Activated naive CD8-positive, alpha-beta T cell treated with anti-CD3 and anti-CD28 coated beads, Interleukin-2, amount 10 ng/mL, durations not matched to agents 7 days and 5 days (primary cell): ENCODE results near the gene WIPF1. TPM values are rescaled to one million over a fixed set of nuclear protein-coding genes. Genes with fewer than 3 reads are reported as not detected.

ENCODE experiments used
- ATAC-seq: fragments of 150-1000 bp; cut with Tn5 transposase; one replicate; pipeline ENCODE4 v1.10.0; 2021; ENCODE audit warnings: low read depth, moderate library complexity
- POLR2A ChIA-PET: fragments of 350-600 bp; sonication (Branson Sonifier 250); formaldehyde crosslinking; loops from one replicate; lab custom pipeline; 2021; ENCODE audit warnings: antibody characterized with exemption; lab: Charles Lee
- DNase-seq: peaks from one replicate; pipeline ENCODE4 v3.0.0; 2021
- H3K27ac Mint-ChIP-seq: one replicate; pipeline ENCODE4 v1.8.0; 2022; ENCODE audit warnings: mild to moderate bottlenecking, mixed read lengths
- H3K27me3 Mint-ChIP-seq: one replicate; pipeline ENCODE4 v1.8.0; 2022; ENCODE audit warnings: mild to moderate bottlenecking, moderate library complexity, mixed read lengths
- H3K36me3 Mint-ChIP-seq: one replicate; pipeline ENCODE4 v1.8.0; 2021; ENCODE audit warnings: mild to moderate bottlenecking, mixed read lengths
- H3K4me1 Mint-ChIP-seq: one replicate; pipeline ENCODE4 v1.8.0; 2021; ENCODE audit warnings: mixed read lengths
- H3K4me3 Mint-ChIP-seq: one replicate; pipeline ENCODE4 v1.8.0; 2022; ENCODE audit warnings: mild to moderate bottlenecking, moderate library complexity, mixed read lengths
- H3K9me3 Mint-ChIP-seq: one replicate; pipeline ENCODE4 v1.8.0; 2021; ENCODE audit warnings: mixed read lengths
- total RNA-seq, 2 experiments: library from RNA; stranded (reverse); gene quantifications; one replicate each; pipeline ENCODE4 v1.2.3, GENCODE V29; 2021

Gene WIPF1
- total RNA-seq, 2 experiments from 2014 or later: 446 to 480 TPM

GRCh38 chr2:174605687-174606086, 8.1 kb upstream of the WIPF1 start:
- Mint-ChIP-seq H3K4me1 (peaks cover 83% of the 10 kb centered on the region), H3K27me3 (no peaks in the 10 kb centered on the region), H3K4me3 (peak overlapping the region; percentile 36), H3K36me3 (peaks cover 20% of the 10 kb centered on the region), H3K9me3 (no peaks in the 10 kb centered on the region), H3K27ac (peak overlapping the region; percentile 78)
- DNase-seq (no peak), ATAC-seq (peak; percentile 20)
- POLR2A ChIA-PET: interaction anchor here (1.1 to 6.0 kb wide), 2 partner anchors 9 to 78 kb away, joined by 4 to 55 read pairs; partner anchors contain the start of gene WIPF1

GRCh38 chr2:174603280-174603679, 5.7 kb upstream of the WIPF1 start:
- POLR2A ChIA-PET: interaction anchor here (0.6 to 1.8 kb wide), 6 partner anchors 9 to 65 kb away, joined by 3 to 12 read pairs (median 4); no protein-coding TSS in a partner anchor
- ATAC-seq: peak; percentile 70
- H3K4me1 Mint-ChIP-seq: peaks cover 79% of the 10 kb centered on the region

GRCh38 chr2:174602745-174603144, 5.1 kb upstream of the WIPF1 start:
- ATAC-seq: no peak
- Mint-ChIP-seq H3K4me3 (no peak overlapping the region), H3K27ac (peak overlapping the region; percentile 78), H3K36me3 (peaks cover 26% of the 10 kb centered on the region), H3K9me3 (no peaks in the 10 kb centered on the region), H3K4me1 (peaks cover 78% of the 10 kb centered on the region), H3K27me3 (no peaks in the 10 kb centered on the region)
- no peak for DNase-seq
- POLR2A ChIA-PET: interaction anchor here (1.4 to 1.8 kb wide), 4 partner anchors 9 to 30 kb away, joined by 4 to 12 read pairs (median 8); no protein-coding TSS in a partner anchor

More at GRCh38 chr2:174603280-174603679, 5.7 kb upstream of the WIPF1 start:
- no peak for DNase-seq
- Mint-ChIP-seq H3K4me3 (peak overlapping the region; percentile 12), H3K27me3 (no peaks in the 10 kb centered on the region), H3K36me3 (peaks cover 26% of the 10 kb centered on the region), H3K9me3 (no peaks in the 10 kb centered on the region), H3K27ac (peak overlapping the region; percentile 57)

- POLR2A ChIA-PET: interaction anchor here (0.7 to 10.5 kb wide), 3 partner anchors 8 to 33 kb away, joined by 6 to 214 read pairs (median 55); no protein-coding TSS in a partner anchor
- ATAC-seq: no peak
- peaks cover 37% of the 10 kb centered on the region for H3K36me3 Mint-ChIP-seq
Measured at GRCh38 chr2:174600349-174600748, 2.7 kb upstream of the WIPF1 start.

GRCh38 chr2:174599310-174599921, 1.8 kb upstream of the WIPF1 start:
- Mint-ChIP-seq H3K9me3 (no peaks in the 10 kb centered on the region), H3K27me3 (no peaks in the 10 kb centered on the region), H3K27ac (peak overlapping the region; percentile 99), H3K4me3 (peak overlapping the region; percentile 45), H3K4me1 (peaks cover 61% of the 10 kb centered on the region), H3K36me3 (peaks cover 41% of the 10 kb centered on the region)
- POLR2A ChIA-PET: interaction anchor here (0.6 to 10.5 kb wide), 4 partner anchors 9 to 83 kb away, joined by 3 to 214 read pairs (median 59); no protein-coding TSS in a partner anchor
- no peak for DNase-seq
- no peak for ATAC-seq

More at GRCh38 chr2:174600349-174600748, 2.7 kb upstream of the WIPF1 start:
- DNase-seq: no peak
- peaks cover 61% of the 10 kb centered on the region for H3K4me1 Mint-ChIP-seq
- H3K27me3 Mint-ChIP-seq: no peaks in the 10 kb centered on the region
- H3K27ac Mint-ChIP-seq: peak overlapping the region; percentile 99
- no peaks in the 10 kb centered on the region for H3K9me3 Mint-ChIP-seq
- H3K4me3 Mint-ChIP-seq: peak overlapping the region; percentile 39

GRCh38 chr2:174597009-174597344, 627 bp downstream of the WIPF1 start:
- no peaks in the 10 kb centered on the region for H3K27me3 Mint-ChIP-seq
- peak overlapping the region; percentile 99 for H3K27ac Mint-ChIP-seq
- no peaks in the 10 kb centered on the region for H3K9me3 Mint-ChIP-seq
- H3K4me3 Mint-ChIP-seq: peak overlapping the region; percentile 89
- peaks cover 44% of the 10 kb centered on the region for H3K36me3 Mint-ChIP-seq
- POLR2A ChIA-PET: interaction anchor here (0.8 to 10.5 kb wide), 8 partner anchors 12 to 110 kb away, joined by 3 to 214 read pairs (median 5); partner anchors contain the start of gene GPR155
- ATAC-seq (no peak), DNase-seq (no peak)
- H3K4me1 Mint-ChIP-seq: peaks cover 53% of the 10 kb centered on the region

GRCh38 chr2:174595891-174596397, 1.7 kb downstream of the WIPF1 start:
- H3K27ac Mint-ChIP-seq: peak overlapping the region; percentile 99
- H3K36me3 Mint-ChIP-seq: peaks cover 53% of the 10 kb centered on the region
- ATAC-seq (no peak), DNase-seq (no peak)
- peaks cover 53% of the 10 kb centered on the region for H3K4me1 Mint-ChIP-seq
- no peaks in the 10 kb centered on the region for H3K27me3 Mint-ChIP-seq
- POLR2A ChIA-PET: interaction anchor here (0.9 to 10.5 kb wide), 8 partner anchors 13 to 110 kb away, joined by 3 to 214 read pairs (median 11); partner anchors contain the start of gene GPR155
- H3K4me3 Mint-ChIP-seq: peak overlapping the region; percentile 89
- no peaks in the 10 kb centered on the region for H3K9me3 Mint-ChIP-seq

- no peak for DNase-seq
Measured at GRCh38 chr2:174595116-174595809, 2.3 kb downstream of the WIPF1 start.

GRCh38 chr2:174594456-174594855, 3.1 kb downstream of the WIPF1 start:
- POLR2A ChIA-PET: interaction anchor here (0.8 to 10.5 kb wide), 15 partner anchors 9 to 199 kb away, joined by 3 to 214 read pairs (median 10); partner anchors contain the start of genes GPR155 and SCRN3
- Mint-ChIP-seq H3K4me3 (peak overlapping the region; percentile 89), H3K9me3 (no peaks in the 10 kb centered on the region), H3K36me3 (peaks cover 53% of the 10 kb centered on the region), H3K4me1 (peaks cover 54% of the 10 kb centered on the region), H3K27me3 (no peaks in the 10 kb centered on the region), H3K27ac (peak overlapping the region; percentile 99)
- DNase-seq: no peak
- no peak for ATAC-seq

More at GRCh38 chr2:174595116-174595809, 2.3 kb downstream of the WIPF1 start:
- peak; percentile 22 for ATAC-seq
- no peaks in the 10 kb centered on the region for H3K27me3 Mint-ChIP-seq
- H3K36me3 Mint-ChIP-seq: peaks cover 54% of the 10 kb centered on the region
- H3K4me1 Mint-ChIP-seq: peaks cover 56% of the 10 kb centered on the region
- H3K4me3 Mint-ChIP-seq: peak overlapping the region; percentile 89
- POLR2A ChIA-PET: interaction anchor here (0.7 to 10.5 kb wide), 15 partner anchors 8 to 184 kb away, joined by 3 to 214 read pairs (median 8); partner anchors contain the start of gene GPR155
- H3K9me3 Mint-ChIP-seq: no peaks in the 10 kb centered on the region
- H3K27ac Mint-ChIP-seq: peak overlapping the region; percentile 99

- Mint-ChIP-seq H3K27me3 (no peaks in the 10 kb centered on the region), H3K27ac (peak overlapping the region; percentile 99), H3K36me3 (peaks cover 59% of the 10 kb centered on the region), H3K4me3 (peak overlapping the region; percentile 89), H3K9me3 (no peaks in the 10 kb centered on the region), H3K4me1 (peaks cover 57% of the 10 kb centered on the region)
- ATAC-seq (peak; percentile 70), DNase-seq (no peak)
- POLR2A ChIA-PET: interaction anchor here (1.0 to 10.5 kb wide), 17 partner anchors 9 to 107 kb away, joined by 3 to 214 read pairs (median 8); partner anchors contain the start of gene GPR155
Measured at GRCh38 chr2:174593574-174594203, 3.9 kb downstream of the WIPF1 start.

- DNase-seq: no peak
- H3K4me3 Mint-ChIP-seq: peak overlapping the region; percentile 89
- no peaks in the 10 kb centered on the region for H3K9me3 Mint-ChIP-seq
Measured at GRCh38 chr2:174593041-174593440, 4.6 kb downstream of the WIPF1 start.

GRCh38 chr2:174591740-174592139, 5.9 kb downstream of the WIPF1 start:
- DNase-seq: no peak
- no peaks in the 10 kb centered on the region for H3K27me3 Mint-ChIP-seq
- peaks cover 61% of the 10 kb centered on the region for H3K36me3 Mint-ChIP-seq
- POLR2A ChIA-PET: interaction anchor here (0.5 to 10.5 kb wide), 6 partner anchors 9 to 129 kb away, joined by 3 to 214 read pairs (median 6); no protein-coding TSS in a partner anchor
- peaks cover 67% of the 10 kb centered on the region for H3K4me1 Mint-ChIP-seq
- ATAC-seq: no peak
- H3K27ac Mint-ChIP-seq: peak overlapping the region; percentile 85
- H3K4me3 Mint-ChIP-seq: peak overlapping the region; percentile 63
- H3K9me3 Mint-ChIP-seq: no peaks in the 10 kb centered on the region

More at GRCh38 chr2:174593041-174593440, 4.6 kb downstream of the WIPF1 start:
- POLR2A ChIA-PET: interaction anchor here (0.9 to 10.5 kb wide), 16 partner anchors 9 to 106 kb away, joined by 3 to 214 read pairs (median 9); partner anchors contain the start of gene GPR155
- Mint-ChIP-seq H3K4me1 (peaks cover 59% of the 10 kb centered on the region), H3K36me3 (peaks cover 66% of the 10 kb centered on the region), H3K27ac (peak overlapping the region; percentile 99), H3K27me3 (no peaks in the 10 kb centered on the region)
- ATAC-seq: no peak
